GM12874 (cell line): Measurements from ENCODE around the gene BAIAP3.
A peak's percentile ranks its signal among the peaks of the same experiment; 100 is the strongest.

Experiments
- CTCF ChIP-seq: IDR thresholded peaks from 2 replicates; pipeline ENCODE4 v1.5.1; 2011; ENCODE audit warnings: low read depth, mild to moderate bottlenecking, control low read depth, low read length, moderate library complexity; ENCODE audit not compliant: insufficient read depth

Gene BAIAP3

GRCh38 chr16:1335996-1336395 lies 2.6 kb downstream of the BAIAP3 start:
- no peak for TF ChIP-seq CTCF

- no peak for TF ChIP-seq CTCF
Observed at GRCh38 chr16:1336619-1337018, 3.2 kb downstream of the BAIAP3 start.

- no peak for TF ChIP-seq CTCF
Observed at GRCh38 chr16:1337486-1337885, 4.0 kb downstream of the BAIAP3 start.

- TF ChIP-seq CTCF, result peak; percentile 68
Observed at GRCh38 chr16:1338119-1338730, 4.8 kb downstream of the BAIAP3 start.

- TF ChIP-seq CTCF, result no peak
Observed at GRCh38 chr16:1338855-1339675, 5.6 kb downstream of the BAIAP3 start.

- no peak for TF ChIP-seq CTCF
Observed at GRCh38 chr16:1340730-1341494, 7.5 kb downstream of the BAIAP3 start.
